Subcutaneous abdominal adipose tissue (tissue), 5 donors: Measurements from ENCODE around the gene GPR132.
A peak's percentile ranks its signal among the peaks of the same experiment; 100 is the strongest.
"Not testable (repeated sequence)": the region's sequence is repeated elsewhere in the genome, so short reads cannot be mapped to it uniquely, and the experiment has no call there.

ENCODE experiments used
- H3K27ac ChIP-seq: one replicate; pipeline ENCODE4 v1.7.0; 2013; ENCODE audit warnings: low read depth, mild to moderate bottlenecking, inconsistent platforms, low read length, moderate library complexity
- H3K27me3 ChIP-seq, 5 donors: one replicate each; pipeline ENCODE4 v1.7.0; 2013; ENCODE audit warnings: low read length in 5 of 5, inconsistent platforms in 1 of 5; ENCODE audit not compliant: control insufficient read depth in 5 of 5, insufficient read depth in 4 of 5
- H3K36me3 ChIP-seq, 5 donors: one replicate each; pipeline ENCODE4 v1.7.0; 2013; ENCODE audit warnings: low read length in 5 of 5; ENCODE audit not compliant: control insufficient read depth in 5 of 5, insufficient read depth in 5 of 5
- H3K4me1 ChIP-seq, 5 donors: one replicate each; pipeline ENCODE4 v1.7.0; 2013; ENCODE audit warnings: low read length in 5 of 5, mild to moderate bottlenecking in 3 of 5, moderate library complexity in 1 of 5; ENCODE audit not compliant: control insufficient read depth in 5 of 5, insufficient read depth in 5 of 5
- H3K4me3 ChIP-seq, 5 donors: one replicate each; pipeline ENCODE4 v1.7.0; 2013; ENCODE audit warnings: low read length in 5 of 5, low read depth in 1 of 5
- H3K9ac ChIP-seq, 5 donors: one replicate each; pipeline ENCODE4 v1.7.0; 2013; ENCODE audit warnings: low read length in 5 of 5, mild to moderate bottlenecking in 4 of 5, moderate library complexity in 3 of 5
- H3K9me3 ChIP-seq, 5 donors: one replicate each; pipeline ENCODE4 v1.7.0; 2013; ENCODE audit warnings: low read length in 5 of 5; ENCODE audit not compliant: control insufficient read depth in 5 of 5
- donor health status: healthy.
- donor health status: healthy.
- donor health status: healthy.
- donor health status: healthy.
- donor health status: healthy.

The GPR132 gene

GRCh38 chr14:105065280-105066228 is at the start of gene GPR132:
Gene GPR132, minus strand, starts transcription at chr14:105065430. Its CDS starts 10,010 bp downstream, at chr14:105055420.
- peak within 1 kb of the TSS in 3 of 5 donors; percentile 40 to 52 (median 43) for H3K9ac ChIP-seq
- H3K4me3 ChIP-seq: peak within 1 kb of the TSS in 4 of 5 donors; percentile 6 to 47 (median 32)
- no peaks in the 10 kb centered on the region for H3K36me3 ChIP-seq
- H3K27ac ChIP-seq: no peak within 1 kb of the TSS
- peaks cover 6 to 65% (median 40%) of the 10 kb centered on the region in 5 donors for H3K4me1 ChIP-seq
- peaks cover 0 to 8% (median 3%) of the 10 kb centered on the region in 5 donors for H3K27me3 ChIP-seq
- H3K9me3 ChIP-seq: no peaks in the 10 kb centered on the region

- not testable (repeated sequence) for H3K4me1 ChIP-seq, H3K27me3 ChIP-seq, H3K9ac ChIP-seq, H3K9me3 ChIP-seq, H3K4me3 ChIP-seq, H3K27ac ChIP-seq, H3K36me3 ChIP-seq
Measured at GRCh38 chr14:105109243-105109642, 44.0 kb upstream of the GPR132 start.

- H3K4me1 ChIP-seq: peaks cover 0 to 6% (median 0%) of the 10 kb centered on the region in 5 donors
- no peak overlapping the region for H3K4me3 ChIP-seq
- no peak overlapping the region for H3K27ac ChIP-seq
- peaks cover 0 to 2% (median 0%) of the 10 kb centered on the region in 5 donors for H3K9me3 ChIP-seq
- no peak overlapping the region for H3K9ac ChIP-seq
- H3K36me3 ChIP-seq: no peaks in the 10 kb centered on the region
- H3K27me3 ChIP-seq: peaks cover 0 to 10% (median 0%) of the 10 kb centered on the region in 5 donors
Measured at GRCh38 chr14:105108516-105108864, 43.3 kb upstream of the GPR132 start.

GRCh38 chr14:105107781-105108515 is 42.7 kb upstream of the GPR132 start:
- no peak overlapping the region for H3K4me3 ChIP-seq
- peaks cover 0 to 12% (median 2%) of the 10 kb centered on the region in 5 donors for H3K27me3 ChIP-seq
- no peak overlapping the region for H3K27ac ChIP-seq
- peaks cover 0 to 3% (median 0%) of the 10 kb centered on the region in 5 donors for H3K9me3 ChIP-seq
- no peaks in the 10 kb centered on the region for H3K36me3 ChIP-seq
- peaks cover 0 to 6% (median 0%) of the 10 kb centered on the region in 5 donors for H3K4me1 ChIP-seq
- no peak overlapping the region for H3K9ac ChIP-seq

GRCh38 chr14:105107351-105107750 is 42.1 kb upstream of the GPR132 start:
- Histone ChIP-seq H3K27me3 (peaks cover 0 to 13% (median 4%) of the 10 kb centered on the region in 5 donors), H3K9ac (no peak overlapping the region), H3K36me3 (no peaks in the 10 kb centered on the region), H3K4me3 (no peak overlapping the region), H3K4me1 (peaks cover 0 to 6% (median 0%) of the 10 kb centered on the region in 5 donors), H3K9me3 (peaks cover 0 to 3% (median 0%) of the 10 kb centered on the region in 5 donors), H3K27ac (no peak overlapping the region)

DNA sequence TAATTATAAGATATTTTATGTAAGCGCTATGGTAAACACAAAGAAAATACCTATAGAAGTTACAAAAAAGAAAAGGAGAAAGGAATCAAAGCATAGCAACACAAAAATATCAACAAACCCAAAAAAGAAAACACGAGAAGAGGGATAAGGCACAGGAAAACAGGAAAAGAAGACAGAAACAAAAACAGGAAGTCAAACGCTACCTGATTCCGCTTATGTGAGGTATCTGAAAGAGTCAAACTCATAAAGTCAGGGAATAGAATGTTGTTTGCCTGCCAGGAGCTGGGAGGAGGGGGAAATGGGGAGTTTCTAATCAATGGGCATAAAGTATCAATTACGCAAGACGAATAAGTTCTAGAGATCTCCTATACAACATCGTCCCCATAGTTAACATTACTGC is 39.9 kb upstream of the GPR132 start:
- no peak overlapping the region for H3K9ac ChIP-seq
- H3K27me3 ChIP-seq: peaks cover 0 to 13% (median 4%) of the 10 kb centered on the region in 5 donors
- no peak overlapping the region for H3K27ac ChIP-seq
- H3K4me3 ChIP-seq: no peak overlapping the region
- no peaks in the 10 kb centered on the region for H3K36me3 ChIP-seq
- H3K4me1 ChIP-seq: peaks cover 0 to 6% (median 0%) of the 10 kb centered on the region in 5 donors
- peaks cover 0 to 3% (median 0%) of the 10 kb centered on the region in 5 donors for H3K9me3 ChIP-seq

DNA sequence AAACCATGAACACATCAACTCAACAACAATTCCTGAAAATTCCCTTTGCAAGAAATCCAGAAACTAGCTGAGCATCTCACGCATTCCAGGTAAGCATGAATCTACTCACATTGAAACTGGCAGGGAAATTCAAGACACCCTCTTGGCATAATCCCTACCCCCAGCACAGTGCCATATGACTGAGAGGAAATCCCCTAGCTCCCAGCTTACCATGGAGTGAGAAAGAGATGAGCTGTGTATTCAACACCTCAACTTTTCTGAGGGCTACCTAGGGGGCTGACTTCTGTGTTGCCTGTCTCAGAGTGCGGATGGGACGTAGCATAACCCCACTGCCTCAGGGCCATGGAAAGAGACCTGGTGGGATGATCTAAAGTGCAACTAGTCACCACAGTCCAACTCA is 37.7 kb upstream of the GPR132 start:
- no peak overlapping the region for H3K4me3 ChIP-seq
- no peak overlapping the region for H3K9ac ChIP-seq
- no peaks in the 10 kb centered on the region for H3K4me1 ChIP-seq
- no peak overlapping the region for H3K27ac ChIP-seq
- peaks cover 0 to 11% (median 6%) of the 10 kb centered on the region in 5 donors for H3K27me3 ChIP-seq
- peaks cover 0 to 10% (median 6%) of the 10 kb centered on the region in 5 donors for H3K9me3 ChIP-seq
- no peaks in the 10 kb centered on the region for H3K36me3 ChIP-seq

GRCh38 chr14:105102361-105102870 is 37.2 kb upstream of the GPR132 start:
- H3K27me3 ChIP-seq: peaks cover 0 to 11% (median 6%) of the 10 kb centered on the region in 5 donors
- no peaks in the 10 kb centered on the region for H3K4me1 ChIP-seq
- no peak overlapping the region for H3K9ac ChIP-seq
- H3K27ac ChIP-seq: no peak overlapping the region
- H3K4me3 ChIP-seq: no peak overlapping the region
- H3K9me3 ChIP-seq: peaks cover 0 to 10% (median 6%) of the 10 kb centered on the region in 5 donors
- H3K36me3 ChIP-seq: no peaks in the 10 kb centered on the region

DNA sequence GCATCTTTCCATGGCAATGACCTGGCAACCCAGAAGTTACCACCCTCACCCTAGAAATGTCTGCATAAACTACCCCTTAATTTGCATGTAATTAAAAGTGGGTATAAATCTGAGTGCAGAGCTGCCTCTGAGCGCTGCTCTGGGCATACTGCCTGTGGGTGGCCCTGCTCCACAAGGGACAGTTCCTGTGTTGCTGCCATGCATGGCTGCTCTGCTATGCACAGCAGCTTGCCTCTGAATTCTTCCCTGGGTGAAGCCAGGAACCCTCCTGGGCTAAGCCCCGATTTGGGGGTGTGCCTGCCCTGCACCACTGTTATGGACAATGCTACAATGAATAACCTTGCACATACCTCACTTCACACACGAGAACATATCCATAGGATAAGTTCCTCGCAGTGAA is 35.7 kb upstream of the GPR132 start:
- Histone ChIP-seq H3K36me3 (no peaks in the 10 kb centered on the region), H3K27me3 (peaks cover 0 to 9% (median 0%) of the 10 kb centered on the region in 5 donors), H3K9ac (no peak overlapping the region), H3K27ac (no peak overlapping the region), H3K4me3 (no peak overlapping the region), H3K4me1 (no peaks in the 10 kb centered on the region), H3K9me3 (peaks cover 0 to 10% (median 6%) of the 10 kb centered on the region in 5 donors)
